Measurements from ENCODE around the gene HNRNPLL. TPM values are rescaled to one million over a fixed set of nuclear protein-coding genes. Genes with fewer than 3 reads are reported as not detected.

Gene HNRNPLL
- total and polyA plus RNA-seq, 2 donors = 24.1 to 54.0 TPM

DNA sequence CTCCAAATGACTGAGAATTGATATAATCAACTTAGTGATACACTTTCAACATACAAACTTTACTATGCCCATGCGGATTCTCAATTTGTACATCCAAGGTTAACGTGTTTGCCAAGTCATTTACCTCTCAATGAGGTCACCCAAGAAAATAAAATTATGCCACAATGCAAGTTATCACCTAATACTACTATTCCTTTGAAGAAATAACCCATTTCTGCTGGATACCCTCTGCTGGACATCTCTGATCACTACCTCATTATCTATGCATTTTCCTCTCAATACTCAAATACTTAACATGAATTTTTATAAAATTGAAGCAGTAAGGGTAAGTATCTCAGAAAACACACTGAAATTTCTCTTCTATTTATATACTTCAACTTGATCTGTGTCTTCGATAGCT, 12.7 kb downstream of the HNRNPLL start:
- H3K27ac ChIP-seq (ENCODE audit: low read depth in 1 of 2, low read length in 1 of 2) = no peak overlapping the region
- H3K4me1 ChIP-seq (ENCODE audit: control insufficient read depth in 2 of 2, insufficient read depth in 2 of 2, low read length in 2 of 2) = peaks cover 0 to 3% of the 10 kb centered on the region in 2 donors
- H3K9me3 ChIP-seq (ENCODE audit: control insufficient read depth in 2 of 2, insufficient read depth in 1 of 2, low read length in 1 of 2) = no peaks in the 10 kb centered on the region
- H3K27me3 ChIP-seq (ENCODE audit: control insufficient read depth in 2 of 2, insufficient read depth in 1 of 2, low read length in 1 of 2) = no peaks in the 10 kb centered on the region
- no peak for DNase-seq (ENCODE audit: low read depth in 6 of 9, low spot score in 9 of 9)
- no peak overlapping the region for H3K4me3 ChIP-seq (ENCODE audit: low read length in 2 of 2)
- H3K36me3 ChIP-seq (ENCODE audit: control insufficient read depth in 2 of 2, insufficient read depth in 2 of 2, low read length in 1 of 2) = peaks cover 21 to 55% of the 10 kb centered on the region in 2 donors
- 95% methylated on average over 3 of the region's 3 CpGs for WGBS

DNA sequence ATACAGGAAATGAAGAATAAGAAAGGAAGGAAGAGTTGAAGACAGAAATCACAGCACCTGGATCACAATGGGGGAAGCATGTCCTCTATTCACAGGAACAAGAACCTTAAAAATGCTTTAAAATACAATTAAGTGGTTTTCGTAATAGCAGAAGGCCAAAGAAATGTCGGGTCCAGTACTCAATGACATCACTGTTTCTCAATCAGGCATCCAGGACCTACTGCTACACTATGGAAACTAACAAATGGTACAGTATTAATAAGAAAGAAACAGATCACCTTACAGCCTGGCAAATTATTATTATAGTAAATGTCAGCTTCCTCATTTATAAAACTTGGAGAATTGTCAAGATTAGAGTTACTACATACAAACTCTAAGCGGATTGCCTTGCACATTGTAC, 15.8 kb downstream of the HNRNPLL start:
- 96% methylated on average over 3 of the region's 3 CpGs for WGBS
- no peak for DNase-seq (ENCODE audit: low read depth in 6 of 9, low spot score in 9 of 9)
- H3K4me3 ChIP-seq (ENCODE audit: low read length in 2 of 2) = no peak overlapping the region
- H3K27ac ChIP-seq (ENCODE audit: low read depth in 1 of 2, low read length in 1 of 2) = no peak overlapping the region
- H3K4me1 ChIP-seq (ENCODE audit: control insufficient read depth in 2 of 2, insufficient read depth in 2 of 2, low read length in 2 of 2) = no peaks in the 10 kb centered on the region
- no peaks in the 10 kb centered on the region for H3K9me3 ChIP-seq (ENCODE audit: control insufficient read depth in 2 of 2, insufficient read depth in 1 of 2, low read length in 1 of 2)
- no peaks in the 10 kb centered on the region for H3K27me3 ChIP-seq (ENCODE audit: control insufficient read depth in 2 of 2, insufficient read depth in 1 of 2, low read length in 1 of 2)
- H3K36me3 ChIP-seq (ENCODE audit: control insufficient read depth in 2 of 2, insufficient read depth in 2 of 2, low read length in 1 of 2) = peaks cover 23 to 67% of the 10 kb centered on the region in 2 donors

DNA sequence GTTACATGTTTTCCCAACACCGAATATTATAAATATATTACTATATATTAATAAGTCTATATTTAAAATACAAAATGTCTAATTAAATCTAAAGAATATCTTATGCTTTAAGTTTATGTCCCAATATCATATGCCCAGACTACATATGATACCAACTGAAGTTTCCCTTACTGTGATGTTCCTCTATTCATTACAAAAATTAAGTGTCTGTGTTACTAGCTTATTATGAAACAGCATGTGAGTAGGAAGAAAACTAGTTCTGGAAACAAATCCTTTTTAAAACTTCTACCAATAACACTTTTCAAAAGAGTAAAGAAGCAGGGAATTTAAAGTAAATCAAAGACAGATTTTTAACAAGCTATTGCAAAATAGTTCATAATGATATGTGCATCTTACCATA, 17.8 kb downstream of the HNRNPLL start:
- H3K4me3 ChIP-seq (ENCODE audit: low read length in 2 of 2) = no peak overlapping the region
- no peaks in the 10 kb centered on the region for H3K9me3 ChIP-seq (ENCODE audit: control insufficient read depth in 2 of 2, insufficient read depth in 1 of 2, low read length in 1 of 2)
- H3K4me1 ChIP-seq (ENCODE audit: control insufficient read depth in 2 of 2, insufficient read depth in 2 of 2, low read length in 2 of 2) = no peaks in the 10 kb centered on the region
- H3K36me3 ChIP-seq (ENCODE audit: control insufficient read depth in 2 of 2, insufficient read depth in 2 of 2, low read length in 1 of 2) = peaks cover 17 to 75% of the 10 kb centered on the region in 2 donors
- H3K27me3 ChIP-seq (ENCODE audit: control insufficient read depth in 2 of 2, insufficient read depth in 1 of 2, low read length in 1 of 2) = no peaks in the 10 kb centered on the region
- 96% methylated on average over 1 of the region's 1 CpG for WGBS
- no peak for DNase-seq (ENCODE audit: low read depth in 6 of 9, low spot score in 9 of 9)
- no peak overlapping the region for H3K27ac ChIP-seq (ENCODE audit: low read depth in 1 of 2, low read length in 1 of 2)

DNA sequence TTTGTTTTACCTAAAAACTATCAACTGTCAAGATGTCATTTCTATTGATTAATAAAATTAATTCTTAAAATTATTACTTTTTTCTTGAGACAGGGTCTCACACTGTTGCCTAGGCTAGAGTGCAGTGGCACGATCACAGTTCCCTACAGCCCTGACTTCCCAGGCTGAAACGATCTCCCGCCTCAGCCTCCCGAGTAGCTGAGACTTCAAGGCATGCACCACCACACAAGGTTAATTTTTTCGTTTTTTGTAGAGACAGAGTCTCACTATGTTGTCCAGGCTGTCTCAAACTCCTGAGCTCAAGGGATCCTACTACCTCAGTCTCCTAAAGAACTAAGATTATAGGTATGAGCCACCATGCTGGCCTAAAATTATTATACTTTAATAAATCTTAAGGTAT, 18.7 kb downstream of the HNRNPLL start:
- 98% methylated on average over 5 of the region's 5 CpGs for WGBS
- Histone ChIP-seq H3K4me1 (ENCODE audit: control insufficient read depth in 2 of 2, insufficient read depth in 2 of 2, low read length in 2 of 2) (no peaks in the 10 kb centered on the region), H3K4me3 (ENCODE audit: low read length in 2 of 2) (no peak overlapping the region), H3K27ac (ENCODE audit: low read depth in 1 of 2, low read length in 1 of 2) (no peak overlapping the region), H3K9me3 (ENCODE audit: control insufficient read depth in 2 of 2, insufficient read depth in 1 of 2, low read length in 1 of 2) (no peaks in the 10 kb centered on the region), H3K36me3 (ENCODE audit: control insufficient read depth in 2 of 2, insufficient read depth in 2 of 2, low read length in 1 of 2) (peaks cover 17 to 68% of the 10 kb centered on the region in 2 donors), H3K27me3 (ENCODE audit: control insufficient read depth in 2 of 2, insufficient read depth in 1 of 2, low read length in 1 of 2) (no peaks in the 10 kb centered on the region)
- no peak for DNase-seq (ENCODE audit: low read depth in 6 of 9, low spot score in 9 of 9)

DNA sequence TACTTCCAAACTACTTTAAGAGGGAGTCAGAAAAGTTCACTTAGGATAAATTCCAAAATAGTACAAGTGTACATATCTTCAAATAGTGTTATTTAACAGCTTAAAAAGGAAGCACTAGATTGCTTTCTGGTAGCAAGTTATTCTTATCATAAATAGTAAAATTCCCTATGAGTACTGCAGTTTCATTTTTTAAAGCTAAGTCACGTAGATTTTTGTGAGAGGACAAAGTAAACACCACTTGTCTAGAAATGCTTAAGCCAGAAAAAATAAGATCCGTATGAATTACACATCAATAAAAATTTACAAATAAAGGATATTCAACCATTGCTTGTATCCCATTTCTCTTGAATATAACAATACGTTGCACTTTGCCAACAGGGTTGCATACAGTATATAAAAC, 19.2 kb downstream of the HNRNPLL start:
- 96% methylated on average over 3 of the region's 3 CpGs for WGBS
- Histone ChIP-seq H3K27ac (ENCODE audit: low read depth in 1 of 2, low read length in 1 of 2) (no peak overlapping the region), H3K4me1 (ENCODE audit: control insufficient read depth in 2 of 2, insufficient read depth in 2 of 2, low read length in 2 of 2) (no peaks in the 10 kb centered on the region), H3K36me3 (ENCODE audit: control insufficient read depth in 2 of 2, insufficient read depth in 2 of 2, low read length in 1 of 2) (peaks cover 17 to 65% of the 10 kb centered on the region in 2 donors), H3K27me3 (ENCODE audit: control insufficient read depth in 2 of 2, insufficient read depth in 1 of 2, low read length in 1 of 2) (no peaks in the 10 kb centered on the region), H3K4me3 (ENCODE audit: low read length in 2 of 2) (no peak overlapping the region), H3K9me3 (ENCODE audit: control insufficient read depth in 2 of 2, insufficient read depth in 1 of 2, low read length in 1 of 2) (no peaks in the 10 kb centered on the region)
- no peak for DNase-seq (ENCODE audit: low read depth in 6 of 9, low spot score in 9 of 9)

DNA sequence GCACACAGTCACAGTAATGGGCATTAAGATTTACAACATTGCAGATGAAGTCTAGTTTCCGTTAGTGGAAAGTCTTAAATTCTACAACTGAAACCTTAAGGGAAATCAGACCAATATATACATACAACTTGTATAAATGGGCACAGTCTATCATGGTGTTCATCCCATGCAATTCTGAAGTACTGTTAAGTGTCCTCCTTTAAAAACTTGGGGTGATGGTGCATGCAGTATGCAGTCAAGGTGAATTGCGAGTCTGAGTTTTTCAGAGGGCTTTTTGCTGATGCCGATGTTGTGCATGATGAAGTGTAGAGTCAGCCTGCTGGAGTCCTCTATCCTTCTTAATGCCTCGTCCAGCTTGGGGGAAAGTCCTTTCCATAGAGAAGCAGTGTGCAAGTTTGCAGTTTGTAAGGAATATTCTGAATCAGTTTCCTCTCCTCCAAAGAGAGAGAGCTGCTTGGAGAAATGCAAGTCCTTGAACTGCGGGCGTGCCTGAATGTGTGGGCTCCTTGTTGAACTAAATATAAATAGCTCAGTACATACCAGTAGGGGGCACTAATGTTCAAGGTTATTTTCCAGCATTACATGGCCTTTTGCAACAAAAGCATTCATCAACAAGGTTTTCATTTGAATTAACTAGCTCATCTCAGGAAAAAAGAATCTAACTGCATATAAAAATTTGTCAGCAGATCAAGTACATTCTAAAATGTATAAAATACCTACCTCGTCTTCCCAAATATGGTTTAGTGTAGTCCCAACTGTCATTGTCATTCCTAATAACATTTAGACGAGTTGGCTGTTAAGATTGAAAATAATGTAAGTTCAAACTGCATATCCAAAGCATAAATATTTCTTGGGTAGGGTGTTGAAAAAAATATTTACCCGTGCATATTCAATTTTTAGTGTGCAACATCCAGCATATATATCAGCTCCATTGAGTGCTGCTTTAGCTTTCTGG, 21.3 kb downstream of the HNRNPLL start:
- WGBS = 78% methylated on average over 9 of the region's 9 CpGs
- H3K27ac ChIP-seq (ENCODE audit: low read depth in 1 of 2, low read length in 1 of 2) = no peak overlapping the region
- no peak overlapping the region for H3K4me3 ChIP-seq (ENCODE audit: low read length in 2 of 2)
- H3K36me3 ChIP-seq (ENCODE audit: control insufficient read depth in 2 of 2, insufficient read depth in 2 of 2, low read length in 1 of 2) = peaks cover 13 to 60% of the 10 kb centered on the region in 2 donors
- no peaks in the 10 kb centered on the region for H3K4me1 ChIP-seq (ENCODE audit: control insufficient read depth in 2 of 2, insufficient read depth in 2 of 2, low read length in 2 of 2)
- no peaks in the 10 kb centered on the region for H3K9me3 ChIP-seq (ENCODE audit: control insufficient read depth in 2 of 2, insufficient read depth in 1 of 2, low read length in 1 of 2)
- H3K27me3 ChIP-seq (ENCODE audit: control insufficient read depth in 2 of 2, insufficient read depth in 1 of 2, low read length in 1 of 2) = no peaks in the 10 kb centered on the region
- DNase-seq (ENCODE audit: low read depth in 6 of 9, low spot score in 9 of 9) = peak; percentile 50 to 91 (median 81)

DNA sequence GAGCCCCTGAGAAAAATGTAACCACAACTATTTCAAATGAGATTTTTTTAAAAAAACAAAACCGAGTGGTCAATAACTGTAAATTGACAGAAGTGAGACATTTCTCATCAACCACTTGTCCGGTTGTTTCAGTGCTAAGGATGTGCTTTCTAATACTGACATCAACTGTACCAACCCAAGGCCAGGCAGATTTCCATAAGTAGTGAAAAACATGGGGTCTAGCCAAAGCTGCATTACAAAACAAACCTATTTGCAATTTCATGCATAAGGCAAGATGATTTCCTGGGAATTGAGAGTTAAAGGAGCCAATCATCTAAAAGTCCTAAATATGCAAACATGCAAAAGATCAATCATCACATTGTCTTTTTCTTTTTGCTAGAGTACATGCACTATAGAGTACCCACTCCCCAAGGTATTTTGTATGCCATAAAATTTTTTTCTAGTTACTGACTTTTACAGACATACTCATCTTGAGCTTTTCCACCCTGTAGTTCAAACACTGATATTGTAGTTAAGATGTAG, 22.6 kb downstream of the HNRNPLL start:
- Histone ChIP-seq H3K9me3 (ENCODE audit: control insufficient read depth in 2 of 2, insufficient read depth in 1 of 2, low read length in 1 of 2) (no peaks in the 10 kb centered on the region), H3K27ac (ENCODE audit: low read depth in 1 of 2, low read length in 1 of 2) (no peak overlapping the region), H3K27me3 (ENCODE audit: control insufficient read depth in 2 of 2, insufficient read depth in 1 of 2, low read length in 1 of 2) (no peaks in the 10 kb centered on the region), H3K4me1 (ENCODE audit: control insufficient read depth in 2 of 2, insufficient read depth in 2 of 2, low read length in 2 of 2) (no peaks in the 10 kb centered on the region), H3K4me3 (ENCODE audit: low read length in 2 of 2) (no peak overlapping the region), H3K36me3 (ENCODE audit: control insufficient read depth in 2 of 2, insufficient read depth in 2 of 2, low read length in 1 of 2) (peaks cover 7 to 54% of the 10 kb centered on the region in 2 donors)
- no peak for DNase-seq (ENCODE audit: low read depth in 6 of 9, low spot score in 9 of 9)
- WGBS = 95% methylated on average over 2 of the region's 2 CpGs

DNA sequence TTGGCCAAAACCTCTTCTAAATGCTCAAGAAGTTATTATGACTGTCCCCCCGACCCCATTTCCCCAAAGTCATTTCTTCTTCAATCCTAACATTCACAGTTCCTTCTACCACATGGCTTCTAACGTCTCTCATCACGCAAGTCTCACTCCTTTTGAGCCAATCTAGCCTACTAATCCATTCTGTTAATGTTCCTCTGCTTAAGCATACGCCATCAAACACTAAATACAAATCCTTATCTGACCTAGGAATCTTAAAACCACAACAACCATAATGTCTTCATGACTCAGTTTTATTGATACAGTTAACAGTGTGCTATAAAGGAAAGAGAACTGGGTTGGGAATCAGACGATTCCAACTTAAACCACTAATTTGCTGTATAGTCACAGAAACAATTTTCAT, 23.9 kb downstream of the HNRNPLL start:
- Histone ChIP-seq H3K4me3 (ENCODE audit: low read length in 2 of 2) (no peak overlapping the region), H3K4me1 (ENCODE audit: control insufficient read depth in 2 of 2, insufficient read depth in 2 of 2, low read length in 2 of 2) (no peaks in the 10 kb centered on the region), H3K27ac (ENCODE audit: low read depth in 1 of 2, low read length in 1 of 2) (no peak overlapping the region), H3K36me3 (ENCODE audit: control insufficient read depth in 2 of 2, insufficient read depth in 2 of 2, low read length in 1 of 2) (peaks cover 4 to 49% of the 10 kb centered on the region in 2 donors), H3K9me3 (ENCODE audit: control insufficient read depth in 2 of 2, insufficient read depth in 1 of 2, low read length in 1 of 2) (no peaks in the 10 kb centered on the region), H3K27me3 (ENCODE audit: control insufficient read depth in 2 of 2, insufficient read depth in 1 of 2, low read length in 1 of 2) (no peaks in the 10 kb centered on the region)
- DNase-seq (ENCODE audit: low read depth in 6 of 9, low spot score in 9 of 9) = peak in 1 of 9 donors; percentile 21
- WGBS = 57% methylated on average over 5 of the region's 5 CpGs

DNA sequence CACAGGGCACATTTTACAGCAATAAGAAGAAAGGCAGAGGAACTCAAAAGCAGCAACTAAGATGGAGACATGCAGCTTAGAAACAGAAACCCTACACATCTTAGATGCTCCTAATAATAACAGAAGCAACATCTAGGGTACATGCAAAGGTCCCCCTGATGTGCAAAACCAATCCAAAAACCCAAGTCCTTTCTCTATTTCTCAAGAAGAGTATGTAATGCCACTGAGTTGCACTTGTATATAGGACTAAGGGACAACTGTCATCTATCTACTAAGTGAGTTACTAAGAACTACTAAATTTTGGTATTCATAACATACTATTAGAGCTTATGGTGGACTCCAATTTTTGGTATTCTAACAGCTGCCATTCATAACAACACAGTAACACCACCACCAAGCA, 28.4 kb downstream of the HNRNPLL start:
- Histone ChIP-seq H3K27ac (ENCODE audit: low read depth in 1 of 2, low read length in 1 of 2) (no peak overlapping the region), H3K27me3 (ENCODE audit: control insufficient read depth in 2 of 2, insufficient read depth in 1 of 2, low read length in 1 of 2) (no peaks in the 10 kb centered on the region), H3K9me3 (ENCODE audit: control insufficient read depth in 2 of 2, insufficient read depth in 1 of 2, low read length in 1 of 2) (no peaks in the 10 kb centered on the region), H3K4me1 (ENCODE audit: control insufficient read depth in 2 of 2, insufficient read depth in 2 of 2, low read length in 2 of 2) (no peaks in the 10 kb centered on the region), H3K4me3 (ENCODE audit: low read length in 2 of 2) (no peak overlapping the region), H3K36me3 (ENCODE audit: control insufficient read depth in 2 of 2, insufficient read depth in 2 of 2, low read length in 1 of 2) (peaks cover 6 to 52% of the 10 kb centered on the region in 2 donors)
- no peak for DNase-seq (ENCODE audit: low read depth in 6 of 9, low spot score in 9 of 9)

All from thymus (tissue), 11 donors.